Osteocyte (in vitro differentiated cells): Measurements from ENCODE around the gene MPST. TPM values are rescaled to one million over a fixed set of nuclear protein-coding genes. Genes with fewer than 3 reads are reported as not detected.
A peak's percentile ranks its signal among the peaks of the same experiment; 100 is the strongest.

Experiments
- DNase-seq: peaks from one replicate; pipeline ENCODE4 v3.0.0; 2021; ENCODE audit warnings: mixed read lengths; ENCODE audit not compliant: unreplicated experiment; ENCODE audit errors: extremely low spot score
- H3K27ac Mint-ChIP-seq: one replicate; pipeline ENCODE4 v1.8.0; 2021; ENCODE audit warnings: mild to moderate bottlenecking, mixed read lengths; ENCODE audit not compliant: unreplicated experiment
- H3K27me3 Mint-ChIP-seq: one replicate; pipeline ENCODE4 v1.8.0; 2021; ENCODE audit warnings: mixed read lengths; ENCODE audit not compliant: unreplicated experiment
- H3K36me3 Mint-ChIP-seq: one replicate; pipeline ENCODE4 v1.8.0; 2021; ENCODE audit warnings: mixed read lengths; ENCODE audit not compliant: unreplicated experiment
- H3K4me1 Mint-ChIP-seq: one replicate; pipeline ENCODE4 v1.8.0; 2021; ENCODE audit warnings: mixed read lengths; ENCODE audit not compliant: unreplicated experiment
- H3K4me3 Mint-ChIP-seq: one replicate; pipeline ENCODE4 v1.8.0; 2021; ENCODE audit warnings: mild to moderate bottlenecking, moderate library complexity, mixed read lengths; ENCODE audit not compliant: unreplicated experiment
- H3K9me3 Mint-ChIP-seq: one replicate; pipeline ENCODE4 v1.8.0; 2021; ENCODE audit warnings: mixed read lengths; ENCODE audit not compliant: unreplicated experiment
- CTCF ChIP-seq: fragments of 200-600 bp; sonication (generic); IDR thresholded peaks from 2 replicates; pipeline ENCODE4 v1.5.0; 2021; ENCODE audit warnings: antibody characterized with exemption, mild to moderate bottlenecking, moderate library complexity
- long read RNA-seq: library from polyadenylated mRNA; unstranded; transcript quantifications from one replicate; pipeline ENCODE4 v2.0.0, GENCODE V29; 2021
- total RNA-seq: library from RNA; stranded (reverse); gene quantifications from 2 replicates; pipeline ENCODE4 v1.2.1, GENCODE V29; 2021

MPST gene
- total RNA-seq: 57.4 and 65.1 TPM in 2 replicates
- long read RNA-seq, transcript MPST-203 (3 exons, 1,345 nt): major isoform, 10 of 18 reads
- long read RNA-seq, partial matches to known transcripts: 1 of 18 reads
- long read RNA-seq, other reads (novel, unspliced or antisense): 2 of 18 reads

GRCh38 chr22:37019309-37020191, at the start of gene MPST, which contains the start of gene TST:
TSS of gene MPST (plus strand) at chr22:37019742. CDS start at chr22:37019837, 95 bp downstream.
TSS of gene TST (minus strand) at chr22:37019447. CDS start at chr22:37018732, 715 bp downstream.
- H3K27me3 Mint-ChIP-seq: no peaks in the 10 kb centered on the region
- H3K27ac Mint-ChIP-seq: peak within 1 kb of the TSS; percentile 91
- H3K9me3 Mint-ChIP-seq: no peaks in the 10 kb centered on the region
- H3K36me3 Mint-ChIP-seq: no peaks in the 10 kb centered on the region
- peak; percentile 91 for DNase-seq
- no peak for TF ChIP-seq CTCF
- H3K4me1 Mint-ChIP-seq: peaks cover 33% of the 10 kb centered on the region
- H3K4me3 Mint-ChIP-seq: peak within 1 kb of the TSS; percentile 92

- no peaks in the 10 kb centered on the region for H3K36me3 Mint-ChIP-seq
- peaks cover 57% of the 10 kb centered on the region for H3K27me3 Mint-ChIP-seq
- H3K9me3 Mint-ChIP-seq: no peaks in the 10 kb centered on the region
- TF ChIP-seq CTCF: no peak
- no peak overlapping the region for H3K4me3 Mint-ChIP-seq
- H3K27ac Mint-ChIP-seq: no peak overlapping the region
- DNase-seq: no peak
- H3K4me1 Mint-ChIP-seq: no peaks in the 10 kb centered on the region
These were observed 48.0 kb upstream of the MPST start for GRCh38 chr22:36971341-36972125.

GRCh38 chr22:36976606-36977005, 42.9 kb upstream of the MPST start:
- H3K4me1 Mint-ChIP-seq: peaks cover 9% of the 10 kb centered on the region
- H3K9me3 Mint-ChIP-seq: no peaks in the 10 kb centered on the region
- H3K4me3 Mint-ChIP-seq: no peak overlapping the region
- H3K27me3 Mint-ChIP-seq: peaks cover 38% of the 10 kb centered on the region
- no peak for TF ChIP-seq CTCF
- no peak overlapping the region for H3K27ac Mint-ChIP-seq
- no peak for DNase-seq
- no peaks in the 10 kb centered on the region for H3K36me3 Mint-ChIP-seq

GRCh38 chr22:36977401-36977861, 42.1 kb upstream of the MPST start:
- Mint-ChIP-seq H3K9me3 (no peaks in the 10 kb centered on the region), H3K4me1 (peaks cover 9% of the 10 kb centered on the region), H3K27ac (peak overlapping the region; percentile 66), H3K36me3 (no peaks in the 10 kb centered on the region), H3K4me3 (peak overlapping the region; percentile 77), H3K27me3 (peaks cover 35% of the 10 kb centered on the region)
- no peak for DNase-seq
- peak; percentile 37 for TF ChIP-seq CTCF
